ENCODE results near the gene FZD1.
"Not testable (repeated sequence)": the region's sequence is repeated elsewhere in the genome, so short reads cannot be mapped to it uniquely, and the experiment has no call there.

The FZD1 gene

GRCh38 chr7:91299952-91300775 is 35.9 kb downstream of the FZD1 start:
- DNase-seq = no peak

DNA sequence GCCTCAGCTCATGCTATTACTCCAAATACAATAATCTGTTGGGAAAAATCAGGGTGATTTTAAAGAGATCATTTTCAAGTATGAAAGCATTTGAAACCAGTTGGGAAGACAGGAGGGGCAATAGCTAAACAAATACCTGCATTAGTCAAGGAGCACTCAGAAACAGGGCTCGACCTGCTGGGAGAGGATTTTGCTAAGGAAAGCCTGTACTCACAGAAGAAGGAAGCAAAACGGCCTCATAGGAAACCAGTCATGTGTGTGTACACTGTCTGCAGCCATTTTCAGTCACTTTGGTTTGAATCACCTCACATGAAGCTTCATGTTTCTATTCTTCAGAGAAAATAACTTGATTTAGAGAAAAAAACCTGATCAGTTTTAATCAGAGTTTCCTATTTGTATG is 38.6 kb downstream of the FZD1 start:
- DNase-seq = no peak

- DNase-seq = no peak
These were observed 42.0 kb downstream of the FZD1 start for GRCh38 chr7:91306266-91306665.

DNA sequence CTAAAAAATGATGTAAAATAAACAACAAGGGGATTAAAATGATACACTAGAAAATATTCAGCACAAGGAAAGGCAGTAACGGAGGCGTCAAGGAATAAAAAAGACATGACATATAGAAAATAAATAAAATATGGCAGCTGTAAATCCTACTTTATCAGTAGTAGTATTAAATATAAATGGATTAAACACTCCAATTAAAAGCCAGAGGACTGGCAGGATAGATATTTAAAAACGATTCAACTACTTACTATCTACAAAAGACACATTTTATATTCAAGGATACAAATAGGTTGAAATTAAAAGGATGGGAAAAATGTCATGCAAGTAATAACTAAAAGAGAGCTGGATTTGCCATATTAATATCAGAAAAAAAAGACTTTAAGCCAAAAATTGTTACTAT is 43.2 kb downstream of the FZD1 start:
- DNase-seq = no peak

DNA sequence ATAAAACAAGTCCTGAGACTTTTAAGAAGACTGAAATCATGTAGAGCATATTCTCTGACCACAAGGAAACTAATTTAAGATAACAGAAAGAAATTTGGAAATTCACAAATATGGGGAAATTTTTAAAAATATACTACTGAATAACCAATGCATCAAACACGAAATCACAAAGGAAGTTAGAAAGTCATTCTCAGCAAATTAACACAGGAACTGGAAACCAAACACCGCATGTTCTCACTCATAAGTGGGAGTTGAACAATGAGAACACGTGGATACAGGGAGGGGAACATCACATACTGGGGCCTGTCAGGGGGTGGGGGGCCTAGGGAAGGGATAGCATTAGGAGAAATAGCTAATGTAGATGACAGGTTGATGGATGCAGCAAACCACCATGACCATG is 44.0 kb downstream of the FZD1 start:
- DNase-seq = not testable (repeated sequence)

- DNase-seq = no peak
These were observed 46.7 kb downstream of the FZD1 start for GRCh38 chr7:91310830-91311460.

GRCh38 chr7:91311839-91312238 is 47.6 kb downstream of the FZD1 start:
- DNase-seq = no peak

DNA sequence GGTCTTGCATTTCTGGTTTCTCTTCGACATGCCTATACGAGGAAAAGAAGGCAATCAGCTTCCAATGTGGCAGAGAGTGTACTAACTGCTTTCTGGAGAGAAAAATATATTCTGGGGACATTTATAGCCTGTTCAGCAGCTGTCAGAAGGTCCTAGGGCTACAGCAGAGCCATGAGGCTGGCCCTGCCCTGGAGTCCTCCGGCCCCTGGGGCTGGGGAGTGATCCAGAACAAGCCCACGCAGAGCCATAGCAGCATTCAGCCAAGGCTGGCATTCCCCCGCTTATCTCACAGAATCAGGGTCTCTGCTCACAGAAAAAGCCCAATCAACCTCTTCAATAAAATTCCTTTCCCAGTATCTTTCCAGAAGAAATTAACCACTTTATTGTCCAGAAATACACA is 48.9 kb downstream of the FZD1 start:
- DNase-seq = no peak

GRCh38 chr7:91314591-91315323 is 50.5 kb downstream of the FZD1 start:
- no peak for DNase-seq

DNA sequence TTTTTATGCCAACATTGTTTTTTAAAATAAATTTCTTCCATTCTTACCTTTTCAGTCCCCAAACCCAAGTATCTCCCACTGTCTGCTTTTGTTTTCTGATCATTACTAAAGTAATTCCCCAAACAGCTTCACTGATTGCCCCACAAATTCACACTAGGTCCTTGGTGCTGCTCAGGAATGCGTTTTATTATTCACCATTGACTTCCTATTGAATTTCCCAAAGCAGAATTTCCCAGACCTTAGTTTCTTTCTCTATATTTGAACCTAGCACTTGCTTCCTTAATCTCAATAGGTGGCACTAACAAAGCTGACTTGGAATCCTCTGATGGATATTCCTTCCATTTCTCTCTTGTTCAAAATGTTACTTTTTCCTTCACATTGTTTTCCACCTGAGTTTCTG is 52.2 kb downstream of the FZD1 start:
- no peak for DNase-seq

DNA sequence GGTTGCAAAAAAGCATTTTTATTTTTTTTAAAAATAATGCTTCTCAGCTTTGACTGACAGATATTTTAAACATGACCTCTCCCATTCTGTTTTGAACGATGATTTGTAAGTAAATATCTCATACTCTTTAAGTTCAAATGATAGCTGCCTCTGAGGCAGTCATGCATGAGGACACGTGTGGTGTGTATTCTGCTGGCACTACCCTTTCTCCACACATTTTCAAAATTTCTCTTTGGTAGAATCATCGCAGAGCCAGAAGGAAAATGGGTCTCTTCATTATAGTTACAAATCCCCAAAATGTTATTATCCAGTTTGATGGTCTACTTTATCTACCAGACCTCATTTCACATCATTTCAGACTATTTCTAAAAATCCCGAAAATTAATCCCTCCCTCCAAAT is 55.1 kb downstream of the FZD1 start:
- DNase-seq = no peak

DNA sequence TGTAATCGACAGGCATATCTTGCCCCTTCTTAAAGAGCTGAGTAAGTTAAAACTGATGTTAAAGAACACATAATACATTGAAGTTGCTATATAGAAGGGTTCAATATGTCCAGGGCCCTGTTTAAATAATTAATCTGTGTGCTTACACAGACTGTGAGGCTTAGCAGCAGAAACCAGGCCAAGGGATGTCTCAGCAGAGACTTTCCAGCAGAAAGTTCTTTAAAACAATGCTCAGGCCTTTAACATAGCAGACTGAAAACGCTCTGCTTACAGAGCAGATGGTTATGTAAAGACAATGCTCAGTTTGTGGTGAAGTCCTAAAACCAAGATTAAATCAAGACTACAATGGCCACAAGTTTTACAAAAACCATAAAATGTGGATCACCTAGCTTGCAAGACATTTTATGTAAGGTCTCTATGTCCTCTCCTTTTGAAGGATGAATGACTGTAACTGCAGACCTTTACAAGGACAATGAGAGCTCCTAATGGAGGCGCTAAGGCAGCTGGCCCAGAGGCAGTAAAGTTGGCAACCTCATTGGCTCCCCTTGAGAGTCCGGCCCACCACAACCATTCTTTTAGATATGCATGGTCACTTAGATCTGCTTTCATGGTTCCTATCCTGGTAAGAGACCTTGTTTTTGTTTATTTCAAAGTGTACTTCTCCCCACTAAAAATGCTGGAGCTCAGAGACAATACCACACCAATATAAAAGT is 56.3 kb downstream of the FZD1 start:
- no peak for DNase-seq

Data from right forelimb (tissue), 1 donor.